Activated T-cell treated with anti-CD3 and anti-CD28 coated beads for 1 hour (primary cell): ENCODE results near the gene TMIGD1.

Experiments
- DNase-seq: peaks from one replicate; pipeline ENCODE4 v3.0.0-alpha.2; 2020; ENCODE audit warnings: low read depth

The TMIGD1 gene

DNA sequence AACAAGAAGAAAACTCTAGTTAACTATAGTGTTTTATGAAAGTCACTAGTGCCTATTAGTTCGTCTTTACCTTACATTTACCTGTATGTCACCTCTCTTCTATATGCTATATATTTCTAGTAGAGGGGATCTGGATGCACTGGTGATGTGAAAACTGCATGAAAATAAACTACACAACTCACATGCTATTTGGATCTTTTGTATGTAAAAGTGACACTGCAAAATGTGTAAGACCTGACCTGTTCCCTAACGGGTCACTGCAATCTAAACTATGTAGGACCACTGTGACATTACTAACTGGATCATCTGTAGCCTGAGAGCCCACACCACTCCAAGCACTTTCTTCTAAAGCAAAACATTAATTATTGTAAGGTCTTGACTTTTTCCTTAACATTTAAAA lies 43.8 kb downstream of the TMIGD1 start:
- no peak for DNase-seq

DNA sequence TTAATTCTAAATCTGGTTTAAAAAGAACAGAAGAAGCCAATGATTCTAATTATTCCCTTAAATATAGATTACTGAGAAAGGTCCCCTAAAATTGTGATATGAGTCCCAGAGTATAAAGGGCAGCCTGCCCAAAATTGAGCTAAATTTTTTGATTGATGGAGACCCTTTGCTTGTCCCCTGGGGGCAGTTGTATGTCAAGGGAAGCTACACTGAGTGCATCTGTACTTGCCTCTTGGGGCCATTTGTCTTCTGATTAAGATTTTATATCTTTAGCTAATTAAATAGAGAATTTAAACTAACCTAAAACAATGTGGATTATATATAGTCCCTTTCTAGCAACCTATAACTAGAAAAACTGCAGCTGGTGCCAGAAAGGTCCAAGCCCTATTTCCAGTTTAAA lies 54.7 kb downstream of the TMIGD1 start:
- no peak for DNase-seq

DNA sequence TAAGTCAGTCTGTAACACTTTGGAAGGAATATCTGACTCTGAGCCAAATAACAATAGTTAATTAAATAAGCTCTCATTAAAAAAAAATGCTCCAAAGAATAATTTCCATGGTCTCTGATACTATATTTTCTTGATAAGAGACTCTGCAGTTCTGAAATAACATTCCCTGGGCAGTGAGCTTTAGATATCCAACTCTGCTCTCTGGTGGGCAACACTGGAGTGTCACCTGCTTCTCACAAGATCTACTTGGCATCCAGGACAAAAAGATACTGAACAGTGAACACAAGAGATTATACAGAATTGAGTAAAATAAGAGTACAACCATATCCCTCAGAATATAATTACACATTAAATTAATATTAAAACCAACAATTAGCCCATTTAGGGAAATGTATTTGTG lies 55.8 kb downstream of the TMIGD1 start:
- DNase-seq, result no peak

DNA sequence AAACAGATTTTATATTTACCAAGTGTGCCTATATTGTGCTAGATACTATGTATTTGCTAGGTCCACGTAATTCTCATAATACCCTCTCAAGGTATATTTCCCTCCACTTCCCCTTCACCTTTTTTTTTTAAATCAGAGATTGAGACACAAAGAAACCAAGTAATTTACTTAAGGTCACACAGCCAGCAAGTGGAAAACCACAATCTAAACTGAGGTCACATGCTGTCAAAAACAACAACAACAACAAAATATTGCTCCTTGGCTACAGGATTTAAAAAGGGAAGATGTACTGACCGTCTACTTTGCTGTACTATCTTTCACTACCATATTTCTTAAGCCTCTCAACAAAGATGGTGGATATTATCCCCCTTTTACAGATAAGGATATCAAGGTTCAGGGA lies 57.9 kb downstream of the TMIGD1 start:
- DNase-seq, result no peak

DNA sequence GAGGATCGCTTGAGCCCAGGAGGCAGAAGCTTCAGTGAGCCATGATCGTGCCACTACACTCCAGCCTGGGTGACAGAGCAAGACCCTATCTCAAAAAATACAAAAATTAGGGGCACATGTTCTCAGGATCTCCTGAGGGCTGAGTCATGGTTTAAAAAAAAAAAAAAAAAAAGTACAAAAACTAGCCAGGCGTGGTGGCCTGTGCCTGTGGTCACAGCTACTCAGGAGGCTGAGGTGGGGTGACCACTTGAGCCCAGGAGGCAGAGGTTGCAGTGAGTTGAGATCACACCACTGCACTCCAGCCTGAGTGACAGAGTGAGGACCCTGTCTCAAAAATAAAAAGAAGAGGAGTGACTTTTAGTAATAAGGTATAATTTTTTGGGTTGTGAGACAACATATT lies 59.0 kb downstream of the TMIGD1 start:
- DNase-seq, result no peak

DNA sequence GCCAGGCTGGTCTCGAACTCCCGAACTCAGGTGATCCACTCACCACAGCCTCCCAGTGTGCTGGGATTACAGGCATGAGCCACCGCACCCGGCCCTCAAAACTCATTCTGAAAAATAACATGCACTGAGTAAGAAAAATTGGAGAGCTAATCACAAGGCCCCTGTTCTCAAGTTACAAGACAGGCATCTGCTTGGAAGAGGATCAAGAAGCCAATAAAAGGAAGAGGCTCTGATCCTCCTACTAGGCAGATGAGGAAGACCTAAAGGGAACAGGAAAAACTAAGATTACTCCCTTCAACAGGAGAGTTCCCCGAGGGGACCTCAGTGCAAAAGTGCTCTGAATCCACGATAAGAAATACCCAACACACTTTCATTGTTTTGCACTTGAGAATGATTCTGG lies 60.5 kb downstream of the TMIGD1 start:
- DNase-seq, result no peak

DNA sequence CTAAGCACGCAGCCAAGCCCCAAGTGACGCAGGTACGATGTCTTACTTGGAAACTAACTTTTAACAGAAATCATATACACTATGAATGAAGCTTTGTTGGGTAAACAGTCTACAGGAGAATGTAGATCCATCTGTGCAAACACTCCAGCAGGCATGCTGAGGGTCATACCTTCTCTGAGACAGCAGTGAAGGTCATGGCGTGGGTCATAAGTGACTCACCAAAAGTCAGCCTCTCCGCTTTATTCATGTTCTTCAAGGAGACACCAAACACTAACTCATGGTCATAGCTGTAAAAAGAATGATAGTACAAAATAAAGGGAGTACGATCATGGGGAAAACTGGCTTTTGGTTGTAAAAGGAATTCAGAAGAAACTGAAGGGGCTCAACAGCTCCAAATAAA lies 62.8 kb downstream of the TMIGD1 start:
- no peak for DNase-seq

DNA sequence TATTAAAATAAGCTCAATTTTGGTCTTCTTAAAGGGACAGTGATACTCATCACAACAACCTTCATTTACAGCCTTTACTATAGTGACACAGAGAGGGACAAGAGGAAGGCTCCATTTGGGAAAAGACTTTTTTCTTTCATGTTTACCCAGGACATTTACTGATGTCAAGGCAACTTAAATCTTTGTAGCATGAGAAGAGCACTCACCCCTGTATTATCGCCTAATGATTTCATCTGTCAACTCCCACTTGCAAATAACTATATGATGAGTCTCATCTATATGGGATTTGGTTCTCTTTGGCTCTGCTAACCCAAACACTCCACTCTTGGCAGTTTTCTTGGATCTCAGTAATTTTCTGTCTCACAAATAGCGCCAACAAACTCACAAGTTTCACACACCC lies 66.2 kb downstream of the TMIGD1 start:
- DNase-seq, result no peak
